T-helper 1 cell treated with Interleukin-12 subunit alpha and Interleukin-12 subunit beta and Interleukin-4 antibody, amounts not matched to agents 30 ng/mL and 1 ng/mL, for 36 hours (primary cell): ENCODE results near the gene PHKA1. TPM values are rescaled to one million over a fixed set of nuclear protein-coding genes. Genes with fewer than 3 reads are reported as not detected.
"Not testable (repeated sequence)": the region's sequence is repeated elsewhere in the genome, so short reads cannot be mapped to it uniquely, and the experiment has no call there.

ENCODE experiments used
- intact Hi-C: fragments of 100-400 bp; cut with micrococcal nuclease; formaldehyde crosslinking; loops from one replicate; pipeline ENCODE4 v1.15.1; 2024
- total RNA-seq: library from RNA; stranded (reverse); gene quantifications from 2 replicates; pipeline ENCODE4 v1.2.3, GENCODE V29; 2022

PHKA1 gene
- total RNA-seq, 1 donor from 2014 or later = 1.8 TPM

GRCh38 chrX:72669508-72669907 lies 44.6 kb downstream of the PHKA1 start:
- intact Hi-C loops = not testable (repeated sequence)

GRCh38 chrX:72666451-72666850 lies 47.7 kb downstream of the PHKA1 start:
- intact Hi-C loops = no loop called here

GRCh38 chrX:72663737-72664136 lies 50.4 kb downstream of the PHKA1 start:
- intact Hi-C loops = loop anchor here (5.0 kb wide), 2 partner anchors 41 to 91 kb away; partner anchors contain the start of gene HDAC8

- intact Hi-C loops = loop anchor here (5.0 kb wide), 2 partner anchors 40 to 90 kb away; partner anchors contain the start of gene HDAC8
Measured at GRCh38 chrX:72662020-72662747, 51.9 kb downstream of the PHKA1 start.

GRCh38 chrX:72659723-72660122 lies 54.4 kb downstream of the PHKA1 start:
- intact Hi-C loops = loop anchor here (5.0 kb wide), 2 partner anchors 37 to 87 kb away; partner anchors contain the start of gene HDAC8

- intact Hi-C loops = no loop called here
Measured at GRCh38 chrX:72652082-72652481, 62.0 kb downstream of the PHKA1 start.

GRCh38 chrX:72644946-72645345 lies 69.2 kb downstream of the PHKA1 start:
- intact Hi-C loops = no loop called here

- intact Hi-C loops = no loop called here
Measured at GRCh38 chrX:72641611-72642010, 72.5 kb downstream of the PHKA1 start.

- intact Hi-C loops = no loop called here
Measured at GRCh38 chrX:72635930-72636329, 78.2 kb downstream of the PHKA1 start.

- intact Hi-C loops = no loop called here
Measured at GRCh38 chrX:72634331-72634730, 79.8 kb downstream of the PHKA1 start.

GRCh38 chrX:72630185-72630584 lies 83.9 kb downstream of the PHKA1 start:
- intact Hi-C loops = no loop called here

GRCh38 chrX:72624194-72624593 lies 89.9 kb downstream of the PHKA1 start:
- intact Hi-C loops = loop anchor here (5.0 kb wide), 3 partner anchors 38 to 88 kb away; partner anchors contain the start of genes HDAC8 and PHKA1

- intact Hi-C loops = loop anchor here (5.0 kb wide), 3 partner anchors 40 to 90 kb away; partner anchors contain the start of genes HDAC8 and PHKA1
Measured at GRCh38 chrX:72621625-72622485, 92.3 kb downstream of the PHKA1 start.

GRCh38 chrX:72621163-72621562 lies 92.9 kb downstream of the PHKA1 start:
- intact Hi-C loops = loop anchor here (5.0 kb wide), 3 partner anchors 41 to 91 kb away; partner anchors contain the start of genes HDAC8 and PHKA1

GRCh38 chrX:72620550-72621145 lies 93.5 kb downstream of the PHKA1 start:
- intact Hi-C loops = loop anchor here (5.0 kb wide), 3 partner anchors 42 to 92 kb away; partner anchors contain the start of genes HDAC8 and PHKA1

GRCh38 chrX:72609313-72609712 lies 104.8 kb downstream of the PHKA1 start:
- intact Hi-C loops = no loop called here

GRCh38 chrX:72604705-72605104 lies 109.4 kb downstream of the PHKA1 start:
- intact Hi-C loops = loop anchor here (1.0 kb wide), 1 partner anchor 31 kb away; no protein-coding TSS in a partner anchor

- intact Hi-C loops = loop anchor here (1.0 kb wide), 1 partner anchor 31 kb away; no protein-coding TSS in a partner anchor
Measured at GRCh38 chrX:72604112-72604511, 110.0 kb downstream of the PHKA1 start.

GRCh38 chrX:72591038-72591437 lies 123.1 kb downstream of the PHKA1 start:
- intact Hi-C loops = not testable (repeated sequence)

GRCh38 chrX:72584163-72584562 lies 129.9 kb downstream of the PHKA1 start:
- intact Hi-C loops = no loop called here
